ENCODE measurements around the gene MARCO.

MARCO gene

DNA sequence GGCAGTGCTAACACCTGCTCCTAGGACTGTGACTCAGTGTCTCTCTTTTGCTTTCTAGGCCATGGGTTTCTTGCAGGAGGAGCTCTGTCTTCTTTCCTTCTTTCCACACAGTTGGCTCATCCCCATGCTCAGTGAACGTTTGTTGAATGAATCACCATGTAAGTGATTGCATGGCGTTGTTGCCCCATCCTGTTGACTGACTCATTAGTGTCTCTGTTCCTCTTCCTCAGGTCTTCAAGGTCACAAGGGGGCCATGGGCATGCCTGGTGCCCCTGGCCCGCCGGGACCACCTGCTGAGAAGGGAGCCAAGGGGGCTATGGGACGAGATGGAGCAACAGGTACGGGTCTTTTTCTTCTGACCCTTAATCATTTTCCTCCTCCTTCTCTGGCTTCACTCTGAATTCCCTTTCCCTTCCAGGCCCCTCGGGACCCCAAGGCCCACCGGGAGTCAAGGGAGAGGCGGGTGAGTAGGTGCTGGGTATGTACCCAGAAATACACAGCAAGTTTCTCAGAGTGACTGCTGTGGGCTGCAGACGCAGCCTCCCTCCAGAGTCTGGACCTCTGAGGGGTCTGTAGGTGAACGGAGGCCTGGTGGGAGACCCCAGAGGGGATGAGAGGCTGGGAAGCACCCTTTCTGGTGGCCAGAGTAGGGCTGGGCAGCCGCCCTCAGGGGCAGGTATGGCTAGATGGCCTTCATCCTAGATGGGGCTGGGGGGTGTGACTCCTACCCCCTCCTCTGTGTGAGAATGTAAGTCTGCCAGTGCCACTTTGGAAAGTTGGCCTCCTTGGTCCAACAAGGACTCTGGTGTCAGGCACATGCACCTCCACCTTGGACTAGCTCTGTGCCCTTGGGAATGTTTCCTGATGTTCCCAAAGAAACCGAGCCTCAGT lies 32.4 kb downstream of the MARCO start:
- TF ChIP-seq GATA1 (IDR thresholded peaks at IDR 0.05; ENCODE audit: low read depth, low read length) (no peak), POLR2A (IDR thresholded peaks at IDR 0.05; ENCODE audit: low read length) (no peak)
- DNase-seq: no peak

DNA sequence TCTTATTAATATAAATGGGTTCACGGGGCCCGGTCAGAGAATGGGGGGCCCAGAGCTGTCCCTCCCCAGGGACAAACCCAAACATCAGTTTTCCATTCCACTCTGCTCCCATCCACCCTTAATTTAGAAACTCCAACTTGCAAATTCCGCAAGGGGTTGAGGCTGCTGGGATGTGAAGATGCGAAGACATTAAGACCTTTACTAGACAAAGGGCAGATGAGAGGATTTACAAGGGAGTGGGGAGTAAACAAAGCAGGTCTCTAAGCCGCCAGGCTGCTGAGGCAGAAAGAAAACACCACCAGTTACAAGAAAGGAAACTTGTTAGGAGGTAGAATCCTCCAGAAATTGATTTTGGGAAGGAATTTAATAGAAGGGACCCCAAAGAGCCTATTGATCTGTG lies 33.1 kb downstream of the MARCO start:
- TF ChIP-seq GATA1 (IDR thresholded peaks at IDR 0.05; ENCODE audit: low read depth, low read length) (no peak), POLR2A (IDR thresholded peaks at IDR 0.05; ENCODE audit: low read length) (no peak)

DNA sequence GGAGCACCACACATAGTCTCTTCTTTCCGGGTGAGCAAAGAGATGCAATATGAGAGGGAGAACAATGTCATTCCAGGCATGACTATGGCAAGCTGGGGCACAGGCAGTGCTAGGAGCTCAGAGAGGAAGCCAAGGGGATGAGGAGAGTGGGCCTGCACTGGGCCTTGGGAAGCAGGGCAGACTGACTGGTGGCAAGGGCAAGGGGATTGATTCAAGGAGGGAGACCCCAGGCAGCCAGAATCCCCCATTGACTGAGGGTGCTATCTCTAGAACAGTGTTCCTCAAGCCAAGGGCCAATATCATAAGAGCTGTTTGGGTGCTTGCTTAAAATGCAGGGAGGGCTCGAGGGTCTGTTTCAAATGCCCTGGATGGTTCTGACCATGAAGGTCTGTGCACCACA lies 36.1 kb downstream of the MARCO start:
- TF ChIP-seq GATA1 (IDR thresholded peaks at IDR 0.05; ENCODE audit: low read depth, low read length) (no peak), POLR2A (IDR thresholded peaks at IDR 0.05; ENCODE audit: low read length) (no peak)
- DNase-seq: no peak

More for the DNA sequence above, 33.1 kb downstream of the MARCO start:
- DNase-seq: no peak

DNA sequence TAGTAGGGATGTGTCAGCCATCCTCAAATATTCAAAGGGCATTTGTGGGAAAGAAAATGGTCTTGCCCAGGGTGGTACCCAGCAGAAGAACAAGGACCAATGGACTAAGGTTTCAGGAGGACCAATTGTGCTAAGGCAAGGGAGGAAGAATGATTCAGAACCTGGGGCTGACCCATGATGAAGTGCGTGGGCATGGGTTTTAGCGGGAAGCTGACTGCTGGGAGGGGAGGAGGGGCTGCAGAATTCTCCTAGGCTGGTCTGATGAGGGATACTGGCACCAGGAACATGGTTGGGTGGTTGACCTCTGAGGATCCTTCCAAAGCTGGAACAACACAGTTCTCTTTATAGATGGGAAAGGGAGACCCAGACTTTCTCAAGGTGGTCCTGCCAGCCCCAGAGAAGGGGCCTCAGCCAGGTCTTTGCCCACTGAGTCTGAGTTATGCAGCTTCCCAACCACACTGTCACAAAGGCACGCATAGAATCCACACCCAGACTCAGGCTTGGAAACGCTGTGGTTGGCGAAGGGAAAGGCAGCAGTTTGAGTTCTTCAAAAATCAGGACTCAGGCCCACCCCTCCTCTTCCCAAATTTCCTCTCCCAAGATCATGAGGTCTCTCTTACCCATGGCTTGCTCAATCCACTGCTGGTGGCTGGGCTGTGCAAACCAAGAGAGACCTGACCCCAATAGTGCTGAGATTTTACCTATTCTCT lies 37.3 kb downstream of the MARCO start:
- TF ChIP-seq POLR2A (IDR thresholded peaks at IDR 0.05; ENCODE audit: low read length): no peak
- no peak for TF ChIP-seq GATA1 (IDR thresholded peaks at IDR 0.05; ENCODE audit: low read depth, low read length)
- no peak for DNase-seq

DNA sequence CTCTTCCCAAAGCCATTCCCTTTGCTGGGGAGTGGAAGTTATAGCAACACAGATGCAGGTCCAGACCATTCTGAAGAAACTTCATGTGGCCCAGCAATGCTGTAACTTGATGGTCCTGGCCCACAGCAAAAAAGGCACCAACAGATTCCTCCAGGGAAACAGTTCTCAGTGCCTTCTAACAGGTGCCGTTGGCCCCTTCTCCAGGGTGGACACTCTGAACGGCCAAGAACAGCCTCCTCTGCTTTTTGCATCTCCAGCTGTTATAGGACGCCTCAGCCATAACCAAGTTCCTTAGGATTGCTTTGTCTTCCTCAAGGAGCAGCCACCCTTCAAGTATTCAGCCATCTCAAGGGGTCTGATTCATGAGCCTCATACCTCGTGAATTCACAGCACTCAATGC lies 38.0 kb downstream of the MARCO start:
- no peak for DNase-seq
- TF ChIP-seq POLR2A (IDR thresholded peaks at IDR 0.05; ENCODE audit: low read length) (no peak), GATA1 (IDR thresholded peaks at IDR 0.05; ENCODE audit: low read depth, low read length) (no peak)

DNA sequence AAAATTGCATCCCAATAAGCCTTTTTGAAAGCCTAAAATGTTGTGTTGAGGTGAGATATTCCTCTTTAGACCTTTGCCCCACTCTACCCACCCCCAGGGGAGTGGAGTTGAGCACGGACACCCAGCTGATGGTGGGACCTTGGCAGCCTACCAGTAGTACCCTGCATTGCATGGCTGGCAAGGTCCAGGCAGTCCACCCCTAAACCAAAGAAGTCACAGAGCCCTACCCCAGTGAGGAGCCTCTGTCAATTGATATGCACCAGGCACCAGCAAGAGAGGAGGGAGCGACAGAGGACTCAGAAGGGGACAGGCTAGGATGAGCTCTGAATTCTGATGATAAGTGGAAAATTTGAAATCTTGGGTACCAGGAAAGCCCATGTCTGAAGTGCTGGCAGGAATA lies 38.6 kb downstream of the MARCO start:
- TF ChIP-seq POLR2A (IDR thresholded peaks at IDR 0.05; ENCODE audit: low read length): no peak
- no peak for TF ChIP-seq GATA1 (IDR thresholded peaks at IDR 0.05; ENCODE audit: low read depth, low read length)
- DNase-seq: no peak

DNA sequence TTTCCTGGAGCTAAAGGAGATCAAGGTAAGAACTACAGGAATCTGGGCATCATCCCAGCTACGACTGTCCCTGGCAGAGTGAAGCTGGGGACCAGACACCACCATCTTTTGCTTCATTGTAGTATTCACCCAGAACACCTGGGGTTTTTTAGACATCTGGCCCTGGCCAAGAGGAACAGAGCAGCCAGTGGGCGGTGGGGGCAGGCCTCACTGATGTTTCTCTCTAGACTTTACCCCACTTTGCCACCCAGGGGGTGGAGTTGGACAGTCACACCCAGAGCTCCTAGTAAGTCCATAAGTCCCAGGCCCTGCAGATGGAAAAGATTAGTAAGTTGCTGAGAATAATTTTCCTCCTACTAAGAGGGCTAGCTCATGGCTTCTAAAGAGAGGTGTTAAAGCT lies 39.6 kb downstream of the MARCO start:
- TF ChIP-seq POLR2A (IDR thresholded peaks at IDR 0.05; ENCODE audit: low read length): no peak
- no peak for TF ChIP-seq GATA1 (IDR thresholded peaks at IDR 0.05; ENCODE audit: low read depth, low read length)
- no peak for DNase-seq

DNA sequence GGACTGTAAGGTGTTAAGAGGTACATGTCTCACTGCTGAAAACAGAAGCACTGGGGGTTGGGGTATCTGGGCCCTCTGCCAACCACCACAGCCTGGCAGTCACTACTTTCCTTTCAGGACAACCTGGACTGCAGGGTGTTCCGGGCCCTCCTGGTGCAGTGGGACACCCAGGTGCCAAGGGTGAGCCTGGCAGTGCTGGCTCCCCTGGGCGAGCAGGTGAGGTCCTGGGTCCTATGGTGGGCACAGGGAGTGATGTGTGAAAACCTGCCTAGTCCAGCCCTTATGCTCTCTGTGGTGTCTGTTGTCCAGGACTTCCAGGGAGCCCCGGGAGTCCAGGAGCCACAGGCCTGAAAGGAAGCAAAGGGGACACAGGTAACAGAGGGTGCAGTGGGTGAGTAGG lies 40.0 kb downstream of the MARCO start:
- TF ChIP-seq GATA1 (IDR thresholded peaks at IDR 0.05; ENCODE audit: low read depth, low read length): no peak
- no peak for TF ChIP-seq POLR2A (IDR thresholded peaks at IDR 0.05; ENCODE audit: low read length)

DNA sequence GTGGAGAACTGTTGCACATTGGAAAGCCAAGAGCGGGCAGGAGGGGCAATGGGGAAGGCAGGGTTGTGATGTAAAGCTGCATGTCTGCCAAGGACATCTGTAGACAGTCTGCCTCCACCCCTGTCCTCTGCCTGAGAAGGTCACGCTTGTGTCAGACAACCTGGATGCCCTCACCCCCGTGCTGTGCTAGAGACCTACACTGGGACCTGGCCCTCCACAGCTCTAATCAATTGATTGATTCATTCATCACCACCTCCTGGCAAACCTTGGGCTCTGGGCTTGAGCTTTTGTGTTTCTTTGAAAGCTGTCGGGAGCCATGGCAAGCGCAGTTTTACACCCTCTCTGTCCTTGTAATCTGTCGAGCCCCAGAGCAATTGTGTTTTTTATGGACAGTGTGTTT lies 41.1 kb downstream of the MARCO start:
- no peak for TF ChIP-seq POLR2A (IDR thresholded peaks at IDR 0.05; ENCODE audit: low read length)
- DNase-seq: no peak

More for the DNA sequence above, 40.0 kb downstream of the MARCO start:
- DNase-seq: no peak

DNA sequence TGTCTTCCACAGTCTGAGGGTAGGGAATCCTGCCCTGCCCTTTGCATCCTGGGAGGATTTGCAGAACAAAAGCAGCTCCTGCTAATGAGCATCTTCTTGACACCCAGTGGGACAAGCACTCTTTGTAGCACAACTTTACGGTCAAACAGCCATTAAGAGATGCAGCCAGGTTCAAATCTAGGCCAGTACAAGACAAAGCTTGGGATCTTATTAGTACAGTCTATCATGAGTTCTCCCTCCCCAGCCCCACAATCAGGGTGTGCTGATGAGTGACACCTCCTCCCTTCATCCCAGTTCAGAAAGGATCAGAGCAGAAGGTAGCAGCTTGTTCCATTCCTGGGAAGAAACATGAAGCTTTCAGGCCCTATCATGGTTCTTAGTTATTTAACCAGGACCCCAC lies 41.9 kb downstream of the MARCO start:
- TF ChIP-seq POLR2A (IDR thresholded peaks at IDR 0.05; ENCODE audit: low read length): no peak
- no peak for TF ChIP-seq GATA1 (IDR thresholded peaks at IDR 0.05; ENCODE audit: low read depth, low read length)
- no peak for DNase-seq

DNA sequence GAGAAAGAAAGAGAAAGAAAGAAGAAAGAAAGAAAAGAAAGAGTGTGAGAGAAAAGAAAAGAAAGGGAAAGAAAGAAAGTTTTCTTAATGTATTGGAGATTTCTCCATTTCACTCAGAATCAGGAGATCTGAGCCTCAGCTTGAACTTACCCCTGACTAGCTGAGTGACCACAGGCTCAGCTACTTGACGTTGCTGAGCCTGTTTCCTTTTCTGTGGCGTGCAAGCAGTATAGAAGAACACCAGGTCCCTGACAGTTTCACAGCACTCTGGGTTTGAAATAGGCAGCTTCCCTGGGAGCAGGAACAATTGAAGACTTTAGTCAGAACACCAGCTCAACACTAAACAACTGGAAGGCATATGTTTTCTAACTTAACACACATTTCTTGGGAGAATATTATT lies 44.7 kb downstream of the MARCO start:
- TF ChIP-seq GATA1 (IDR thresholded peaks at IDR 0.05; ENCODE audit: low read depth, low read length): no peak
- TF ChIP-seq POLR2A (IDR thresholded peaks at IDR 0.05; ENCODE audit: low read length): no peak
- no peak for DNase-seq

DNA sequence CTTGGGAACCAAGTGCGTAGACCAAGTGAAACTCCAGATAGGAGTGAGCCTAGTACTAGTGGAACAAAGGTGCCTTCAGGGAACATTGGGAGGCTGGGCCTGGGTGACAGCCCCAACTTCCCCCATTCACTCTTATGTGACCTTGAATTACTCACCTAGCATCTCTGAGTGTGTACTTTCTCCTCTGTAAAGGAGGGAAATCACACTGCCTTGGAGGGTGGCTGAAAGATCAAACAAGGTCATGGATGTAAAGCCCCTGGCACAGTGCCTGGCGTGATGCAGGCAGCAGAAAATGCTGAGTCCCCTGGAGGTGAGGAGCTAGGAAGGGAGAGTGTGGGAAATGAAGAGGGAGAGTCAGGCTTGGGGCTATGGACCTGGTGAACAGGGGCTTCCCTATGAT lies 45.9 kb downstream of the MARCO start:
- DNase-seq: no peak
- TF ChIP-seq GATA1 (IDR thresholded peaks at IDR 0.05; ENCODE audit: low read depth, low read length) (no peak), POLR2A (IDR thresholded peaks at IDR 0.05; ENCODE audit: low read length) (no peak)

DNA sequence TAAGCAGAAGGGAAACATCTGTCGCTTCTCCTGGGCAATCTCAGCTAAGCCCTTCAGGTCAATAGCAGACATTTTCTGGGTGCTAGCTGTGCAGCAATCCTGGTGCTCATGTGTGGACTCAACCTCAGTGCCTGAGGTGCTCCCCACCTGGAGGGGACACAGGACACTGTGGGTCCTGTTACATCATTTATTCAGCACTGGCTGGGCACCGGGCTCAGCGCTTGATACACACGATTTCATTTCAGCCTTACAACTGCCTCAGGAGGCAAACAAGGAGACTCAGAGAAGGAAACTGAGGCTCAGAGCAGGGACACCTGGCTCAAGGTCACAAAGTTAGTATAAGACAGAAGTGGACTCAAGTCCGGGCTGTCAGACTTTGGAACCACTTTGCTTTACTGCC lies 46.7 kb downstream of the MARCO start:
- no peak for DNase-seq
- no peak for TF ChIP-seq GATA1 (IDR thresholded peaks at IDR 0.05; ENCODE audit: low read depth, low read length)
- no peak for TF ChIP-seq POLR2A (IDR thresholded peaks at IDR 0.05; ENCODE audit: low read length)

DNA sequence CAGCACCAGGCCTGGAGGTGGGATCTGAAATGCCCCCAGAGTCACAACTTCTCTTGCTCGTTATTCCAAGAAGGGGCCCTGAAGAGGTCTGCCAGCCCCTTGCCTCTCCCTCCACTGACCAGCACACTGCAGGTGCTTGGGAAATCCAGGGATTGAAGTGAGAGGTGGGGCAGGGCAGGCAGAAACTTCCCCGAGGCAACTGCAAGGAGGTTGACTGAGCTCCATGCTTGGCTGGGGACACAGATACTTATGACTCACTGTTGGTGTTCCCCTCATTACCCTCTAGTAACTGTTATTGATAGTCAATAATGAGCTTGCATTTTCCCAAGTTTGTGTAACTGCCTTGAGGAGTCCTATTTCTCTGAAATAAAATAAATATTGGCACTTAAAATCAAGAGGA lies 47.5 kb downstream of the MARCO start:
- DNase-seq: no peak
- no peak for TF ChIP-seq GATA1 (IDR thresholded peaks at IDR 0.05; ENCODE audit: low read depth, low read length)
- TF ChIP-seq POLR2A (IDR thresholded peaks at IDR 0.05; ENCODE audit: low read length): no peak
